Stimulated activated CD8-positive, alpha-beta memory T cell treated with anti-CD3 and anti-CD28 coated beads, Interleukin-15, amount 100 ng/mL, for 48 hours (primary cell): ENCODE measurements around the gene NHSL2.

Source experiments
- DNase-seq, 2 donors: peaks; one replicate each; pipeline ENCODE4 v3.0.0-alpha.2; 2020; ENCODE audit warnings: low read depth in 2 of 2

The NHSL2 gene

GRCh38 chrX:72128183-72128834, 217.7 kb downstream of the NHSL2 start:
- no peak for DNase-seq

- no peak for DNase-seq
Observed at GRCh38 chrX:72128881-72129280, 218.2 kb downstream of the NHSL2 start.

- DNase-seq: no peak
Observed at GRCh38 chrX:72129661-72130060, 219.0 kb downstream of the NHSL2 start.

GRCh38 chrX:72130156-72130761, 219.6 kb downstream of the NHSL2 start:
- no peak for DNase-seq

- DNase-seq: no peak
Observed at GRCh38 chrX:72130762-72131250, 220.2 kb downstream of the NHSL2 start.

GRCh38 chrX:72131317-72132294, 221.0 kb downstream of the NHSL2 start, which contains the start of gene RTL5:
RTL5 (minus strand) TSS chrX:72131915.
- peak in 1 of 2 donors; percentile 40 for DNase-seq

- DNase-seq: no peak
Observed at GRCh38 chrX:72132456-72132855, 221.8 kb downstream of the NHSL2 start.

GRCh38 chrX:72133851-72134546, 223.4 kb downstream of the NHSL2 start:
- DNase-seq: no peak

GRCh38 chrX:72137846-72138495, 227.3 kb downstream of the NHSL2 start:
- no peak for DNase-seq

- no peak for DNase-seq
Observed at GRCh38 chrX:72139538-72139937, 228.9 kb downstream of the NHSL2 start.

GRCh38 chrX:72141372-72142004, 230.8 kb downstream of the NHSL2 start:
- no peak for DNase-seq

GRCh38 chrX:72142094-72142793, 231.6 kb downstream of the NHSL2 start:
- DNase-seq: no peak

- DNase-seq: no peak
Observed at GRCh38 chrX:72142794-72143608, 232.4 kb downstream of the NHSL2 start.

GRCh38 chrX:72143609-72143907, 232.9 kb downstream of the NHSL2 start:
- DNase-seq: no peak

- DNase-seq: no peak
Observed at GRCh38 chrX:72145181-72145580, 234.5 kb downstream of the NHSL2 start.

- no peak for DNase-seq
Observed at GRCh38 chrX:72146527-72146926, 235.9 kb downstream of the NHSL2 start.

- DNase-seq: no peak
Observed at GRCh38 chrX:72158773-72159172, 248.1 kb downstream of the NHSL2 start.

GRCh38 chrX:72159769-72160168, 249.1 kb downstream of the NHSL2 start:
- DNase-seq: no peak

GRCh38 chrX:72165551-72165950, 254.9 kb downstream of the NHSL2 start:
- no peak for DNase-seq
